Progenitor cell of endocrine pancreas (in vitro differentiated cells): Measurements from ENCODE around the gene UTP25. TPM values are rescaled to one million over a fixed set of nuclear protein-coding genes. Genes with fewer than 3 reads are reported as not detected.
"Not testable (repeated sequence)": the region's sequence is repeated elsewhere in the genome, so short reads cannot be mapped to it uniquely, and the experiment has no call there.

Experiments used
- DNase-seq: peaks from one replicate; pipeline ENCODE4 v3.0.0; 2021; ENCODE audit warnings: low spot score; ENCODE audit not compliant: unreplicated experiment
- H3K27ac Mint-ChIP-seq: 2 replicates; pipeline ENCODE4 v1.8.0; 2021; ENCODE audit warnings: mild to moderate bottlenecking, moderate library complexity, mixed read lengths
- H3K27me3 Mint-ChIP-seq: 2 replicates; pipeline ENCODE4 v1.8.0; 2021; ENCODE audit warnings: mixed read lengths
- H3K36me3 Mint-ChIP-seq: 2 replicates; pipeline ENCODE4 v1.8.0; 2022; ENCODE audit warnings: mixed read lengths; ENCODE audit not compliant: insufficient read depth
- H3K4me1 Mint-ChIP-seq: 2 replicates; pipeline ENCODE4 v1.8.0; 2021; ENCODE audit warnings: low read depth, mixed read lengths
- H3K4me3 Mint-ChIP-seq: 2 replicates; pipeline ENCODE4 v1.8.0; 2021; ENCODE audit warnings: low read depth, mild to moderate bottlenecking, moderate library complexity, mixed read lengths
- H3K9me3 Mint-ChIP-seq: 2 replicates; pipeline ENCODE4 v1.8.0; 2021; ENCODE audit warnings: low read depth, mixed read lengths
- CTCF ChIP-seq: fragments of 200-600 bp; sonication (generic); IDR thresholded peaks from one replicate; pipeline ENCODE4 v1.5.0; 2021; ENCODE audit warnings: antibody characterized with exemption, mild to moderate bottlenecking; ENCODE audit not compliant: unreplicated experiment
- total RNA-seq: library from RNA; stranded (reverse); gene quantifications from 2 replicates; pipeline ENCODE4 v1.2.1, GENCODE V29; 2021

The UTP25 gene
- total RNA-seq, 1 donor from 2014 or later, result 7.8 TPM

GRCh38 chr1:209883341-209883971 lies 55.7 kb downstream of the UTP25 start:
- no peak for TF ChIP-seq CTCF
- peaks cover 3% of the 10 kb centered on the region for H3K9me3 Mint-ChIP-seq
- H3K4me3 Mint-ChIP-seq, result no peak overlapping the region
- peaks cover 1% of the 10 kb centered on the region for H3K4me1 Mint-ChIP-seq
- H3K36me3 Mint-ChIP-seq, result no peaks in the 10 kb centered on the region
- H3K27me3 Mint-ChIP-seq, result peaks cover 13% of the 10 kb centered on the region
- DNase-seq, result no peak
- H3K27ac Mint-ChIP-seq, result no peak overlapping the region

GRCh38 chr1:209884249-209884648 lies 56.5 kb downstream of the UTP25 start:
- no peak for DNase-seq
- no peak overlapping the region for H3K27ac Mint-ChIP-seq
- peaks cover 3% of the 10 kb centered on the region for H3K9me3 Mint-ChIP-seq
- peaks cover 1% of the 10 kb centered on the region for H3K4me1 Mint-ChIP-seq
- no peaks in the 10 kb centered on the region for H3K36me3 Mint-ChIP-seq
- H3K4me3 Mint-ChIP-seq, result no peak overlapping the region
- H3K27me3 Mint-ChIP-seq, result peaks cover 13% of the 10 kb centered on the region
- TF ChIP-seq CTCF, result no peak

- Mint-ChIP-seq H3K4me1 (peaks cover 1% of the 10 kb centered on the region), H3K27ac (no peak overlapping the region), H3K36me3 (no peaks in the 10 kb centered on the region), H3K4me3 (no peak overlapping the region), H3K27me3 (peaks cover 13% of the 10 kb centered on the region), H3K9me3 (peaks cover 3% of the 10 kb centered on the region)
- TF ChIP-seq CTCF, result no peak
- no peak for DNase-seq
These were observed 56.9 kb downstream of the UTP25 start for GRCh38 chr1:209884665-209885117.

GRCh38 chr1:209885403-209886218 lies 57.8 kb downstream of the UTP25 start:
- no peak for DNase-seq
- Mint-ChIP-seq H3K9me3 (peaks cover 3% of the 10 kb centered on the region), H3K27me3 (peaks cover 9% of the 10 kb centered on the region), H3K27ac (no peak overlapping the region), H3K4me1 (peaks cover 1% of the 10 kb centered on the region), H3K36me3 (no peaks in the 10 kb centered on the region), H3K4me3 (no peak overlapping the region)
- TF ChIP-seq CTCF, result no peak

GRCh38 chr1:209886219-209886536 lies 58.4 kb downstream of the UTP25 start:
- H3K36me3 Mint-ChIP-seq, result no peaks in the 10 kb centered on the region
- TF ChIP-seq CTCF, result no peak
- H3K27ac Mint-ChIP-seq, result no peak overlapping the region
- H3K27me3 Mint-ChIP-seq, result peaks cover 6% of the 10 kb centered on the region
- no peak for DNase-seq
- no peak overlapping the region for H3K4me3 Mint-ChIP-seq
- H3K9me3 Mint-ChIP-seq, result peaks cover 3% of the 10 kb centered on the region
- H3K4me1 Mint-ChIP-seq, result peaks cover 1% of the 10 kb centered on the region

- not testable (repeated sequence) for H3K4me3 Mint-ChIP-seq, H3K36me3 Mint-ChIP-seq, H3K27me3 Mint-ChIP-seq, DNase-seq, H3K27ac Mint-ChIP-seq, H3K9me3 Mint-ChIP-seq, H3K4me1 Mint-ChIP-seq
These were observed 60.7 kb downstream of the UTP25 start for GRCh38 chr1:209888291-209889076.
